Measurements from ENCODE around the gene DIP2B.
"Not testable (repeated sequence)": the region's sequence is repeated elsewhere in the genome, so short reads cannot be mapped to it uniquely, and the experiment has no call there.

DIP2B gene

DNA sequence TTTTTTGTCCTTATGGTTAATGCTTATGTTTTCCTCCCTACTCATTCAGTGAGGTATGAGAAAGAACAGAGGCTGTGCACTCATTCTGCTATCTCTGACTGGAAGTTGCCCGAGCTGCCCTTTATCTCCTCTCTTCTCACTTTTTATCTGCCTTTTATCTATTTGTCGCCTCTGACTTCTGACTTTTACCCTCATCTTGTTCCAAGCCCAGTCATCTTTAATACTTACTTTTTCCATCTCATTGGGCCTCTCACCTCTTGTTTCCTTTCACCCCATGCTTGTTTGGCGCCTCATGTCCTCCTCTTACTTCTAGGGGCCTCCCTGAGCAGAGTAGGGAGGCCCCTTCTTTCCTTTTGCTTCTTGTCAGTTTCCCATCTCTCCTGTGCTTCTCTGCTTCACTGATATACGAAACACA, 50.7 kb downstream of the DIP2B start:
- Histone ChIP-seq H3K79me2 (ENCODE audit: low read length) (peaks cover 4% of the 10 kb centered on the region; the same call in 1 of the 2 replicates), H3K9ac (ENCODE audit: low read length) (no peak overlapping the region), H3K36me3 (replicated peaks; ENCODE audit: low read depth, low read length) (no peaks in the 10 kb centered on the region), H3K27me3 (ENCODE audit: low read depth, low read length) (no peaks in the 10 kb centered on the region), H3K27ac (ENCODE audit: low read length) (no peak overlapping the region), H3K4me1 (ENCODE audit: low read length) (peaks cover 14% of the 10 kb centered on the region), H3K4me2 (ENCODE audit: low read length) (no peak overlapping the region), H2AFZ (ENCODE audit: low read depth, low read length) (no peak overlapping the region), H3K4me3 (ENCODE audit: low read length) (no peak overlapping the region), H4K20me1 (ENCODE audit: insufficient read depth, low read length) (peaks cover 13% of the 10 kb centered on the region; the same call in 1 of the 2 replicates), H3K9me3 (ENCODE audit: insufficient read depth, low read length) (no peaks in the 10 kb centered on the region)
- no peak for TF ChIP-seq EZH2phosphoT487 (IDR thresholded peaks at IDR 0.05; ENCODE audit: low read depth)
- TF ChIP-seq, protein P1, sequence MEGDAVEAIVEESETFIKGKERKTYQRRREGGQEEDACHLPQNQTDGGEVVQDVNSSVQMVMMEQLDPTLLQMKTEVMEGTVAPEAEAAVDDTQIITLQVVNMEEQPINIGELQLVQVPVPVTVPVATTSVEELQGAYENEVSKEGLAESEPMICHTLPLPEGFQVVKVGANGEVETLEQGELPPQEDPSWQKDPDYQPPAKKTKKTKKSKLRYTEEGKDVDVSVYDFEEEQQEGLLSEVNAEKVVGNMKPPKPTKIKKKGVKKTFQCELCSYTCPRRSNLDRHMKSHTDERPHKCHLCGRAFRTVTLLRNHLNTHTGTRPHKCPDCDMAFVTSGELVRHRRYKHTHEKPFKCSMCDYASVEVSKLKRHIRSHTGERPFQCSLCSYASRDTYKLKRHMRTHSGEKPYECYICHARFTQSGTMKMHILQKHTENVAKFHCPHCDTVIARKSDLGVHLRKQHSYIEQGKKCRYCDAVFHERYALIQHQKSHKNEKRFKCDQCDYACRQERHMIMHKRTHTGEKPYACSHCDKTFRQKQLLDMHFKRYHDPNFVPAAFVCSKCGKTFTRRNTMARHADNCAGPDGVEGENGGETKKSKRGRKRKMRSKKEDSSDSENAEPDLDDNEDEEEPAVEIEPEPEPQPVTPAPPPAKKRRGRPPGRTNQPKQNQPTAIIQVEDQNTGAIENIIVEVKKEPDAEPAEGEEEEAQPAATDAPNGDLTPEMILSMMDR (IDR thresholded peaks at IDR 0.05; ENCODE audit: low read depth, low read length): no peak

- Histone ChIP-seq H3K4me3 (ENCODE audit: low read length) (no peak overlapping the region), H3K4me1 (ENCODE audit: low read length) (peaks cover 14% of the 10 kb centered on the region), H3K4me2 (ENCODE audit: low read length) (no peak overlapping the region)
These were observed 51.5 kb downstream of the DIP2B start for GRCh38 chr12:50556273-50556672.

DNA sequence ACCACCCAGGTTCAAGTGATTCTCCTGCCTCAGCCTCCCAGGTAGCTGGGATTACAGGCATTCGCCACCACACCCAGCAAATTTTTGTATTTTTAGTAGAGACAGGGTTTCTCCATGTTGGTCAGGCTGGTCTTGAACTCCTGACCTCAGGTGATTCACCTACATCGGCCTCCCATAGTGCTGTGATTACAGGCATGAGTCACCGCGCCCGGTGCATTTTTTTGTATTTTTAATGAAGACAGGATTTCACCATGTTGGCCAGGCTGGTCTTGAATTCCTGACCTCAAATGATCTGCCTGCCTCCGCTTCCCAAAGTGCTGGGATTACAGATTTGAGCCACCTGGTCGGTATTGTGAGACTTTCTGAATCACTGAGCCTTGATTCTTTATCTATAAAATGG, 52.0 kb downstream of the DIP2B start:
- Histone ChIP-seq H4K20me1 (ENCODE audit: insufficient read depth, low read length) (peaks cover 13% of the 10 kb centered on the region; the same call in 1 of the 2 replicates), H3K4me1 (ENCODE audit: low read length) (peaks cover 14% of the 10 kb centered on the region)
- not testable (repeated sequence) for H3K36me3 ChIP-seq (replicated peaks; ENCODE audit: low read depth, low read length); H3K27ac ChIP-seq (ENCODE audit: low read length); H2AFZ ChIP-seq (ENCODE audit: low read depth, low read length); H3K27me3 ChIP-seq (ENCODE audit: low read depth, low read length); H3K9me3 ChIP-seq (ENCODE audit: insufficient read depth, low read length); H3K4me2 ChIP-seq (ENCODE audit: low read length); H3K79me2 ChIP-seq (ENCODE audit: low read length); H3K9ac ChIP-seq (ENCODE audit: low read length); H3K4me3 ChIP-seq (ENCODE audit: low read length)

More at GRCh38 chr12:50556273-50556672, 51.5 kb downstream of the DIP2B start:
- no peaks in the 10 kb centered on the region for H3K27me3 ChIP-seq (ENCODE audit: low read depth, low read length)
- no peak overlapping the region for H3K9ac ChIP-seq (ENCODE audit: low read length)
- no peaks in the 10 kb centered on the region for H3K9me3 ChIP-seq (ENCODE audit: insufficient read depth, low read length)
- no peak overlapping the region for H2AFZ ChIP-seq (ENCODE audit: low read depth, low read length)
- no peak overlapping the region for H3K27ac ChIP-seq (ENCODE audit: low read length)
- no peak for TF ChIP-seq EZH2phosphoT487 (IDR thresholded peaks at IDR 0.05; ENCODE audit: low read depth)
- TF ChIP-seq, protein P1 (IDR thresholded peaks at IDR 0.05; ENCODE audit: low read depth, low read length): no peak
- peaks cover 4% of the 10 kb centered on the region; the same call in 1 of the 2 replicates for H3K79me2 ChIP-seq (ENCODE audit: low read length)
- H4K20me1 ChIP-seq (ENCODE audit: insufficient read depth, low read length): peaks cover 13% of the 10 kb centered on the region; the same call in 1 of the 2 replicates
- H3K36me3 ChIP-seq (replicated peaks; ENCODE audit: low read depth, low read length): no peaks in the 10 kb centered on the region

DNA sequence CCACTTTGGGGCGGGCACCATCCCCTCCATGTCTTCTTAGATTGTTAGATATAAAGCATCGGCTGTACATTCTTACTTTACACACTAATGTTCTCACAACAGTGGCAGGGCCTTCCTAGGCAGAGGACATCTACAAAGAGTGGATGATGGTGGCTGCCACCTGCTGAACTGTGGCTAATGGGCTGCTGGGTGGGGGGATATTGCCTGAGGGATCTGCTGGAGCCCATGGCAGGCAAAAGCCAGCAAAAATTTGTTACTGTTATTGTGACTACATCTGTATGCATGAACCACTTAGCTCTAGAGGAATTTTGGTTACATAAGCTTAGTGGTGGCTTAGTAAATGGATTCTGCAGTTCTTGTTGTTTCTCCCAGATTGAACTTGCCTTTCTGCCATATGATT, 52.6 kb downstream of the DIP2B start:
- Histone ChIP-seq H2AFZ (ENCODE audit: low read depth, low read length) (no peak overlapping the region), H3K9ac (ENCODE audit: low read length) (no peak overlapping the region), H3K4me3 (ENCODE audit: low read length) (no peak overlapping the region), H3K36me3 (replicated peaks; ENCODE audit: low read depth, low read length) (no peaks in the 10 kb centered on the region), H3K27me3 (ENCODE audit: low read depth, low read length) (no peaks in the 10 kb centered on the region), H4K20me1 (ENCODE audit: insufficient read depth, low read length) (peaks cover 13% of the 10 kb centered on the region; the same call in 1 of the 2 replicates), H3K27ac (ENCODE audit: low read length) (no peak overlapping the region), H3K9me3 (ENCODE audit: insufficient read depth, low read length) (no peaks in the 10 kb centered on the region), H3K79me2 (ENCODE audit: low read length) (peaks cover 4% of the 10 kb centered on the region; the same call in 1 of the 2 replicates), H3K4me2 (ENCODE audit: low read length) (no peak overlapping the region), H3K4me1 (ENCODE audit: low read length) (peaks cover 14% of the 10 kb centered on the region)
- TF ChIP-seq, protein P1 (IDR thresholded peaks at IDR 0.05; ENCODE audit: low read depth, low read length): no peak
- TF ChIP-seq EZH2phosphoT487 (IDR thresholded peaks at IDR 0.05; ENCODE audit: low read depth): no peak

All from OCI-LY3 (cell line).